ENCODE data around the gene CELSR1.

- TF ChIP-seq, protein P1, sequence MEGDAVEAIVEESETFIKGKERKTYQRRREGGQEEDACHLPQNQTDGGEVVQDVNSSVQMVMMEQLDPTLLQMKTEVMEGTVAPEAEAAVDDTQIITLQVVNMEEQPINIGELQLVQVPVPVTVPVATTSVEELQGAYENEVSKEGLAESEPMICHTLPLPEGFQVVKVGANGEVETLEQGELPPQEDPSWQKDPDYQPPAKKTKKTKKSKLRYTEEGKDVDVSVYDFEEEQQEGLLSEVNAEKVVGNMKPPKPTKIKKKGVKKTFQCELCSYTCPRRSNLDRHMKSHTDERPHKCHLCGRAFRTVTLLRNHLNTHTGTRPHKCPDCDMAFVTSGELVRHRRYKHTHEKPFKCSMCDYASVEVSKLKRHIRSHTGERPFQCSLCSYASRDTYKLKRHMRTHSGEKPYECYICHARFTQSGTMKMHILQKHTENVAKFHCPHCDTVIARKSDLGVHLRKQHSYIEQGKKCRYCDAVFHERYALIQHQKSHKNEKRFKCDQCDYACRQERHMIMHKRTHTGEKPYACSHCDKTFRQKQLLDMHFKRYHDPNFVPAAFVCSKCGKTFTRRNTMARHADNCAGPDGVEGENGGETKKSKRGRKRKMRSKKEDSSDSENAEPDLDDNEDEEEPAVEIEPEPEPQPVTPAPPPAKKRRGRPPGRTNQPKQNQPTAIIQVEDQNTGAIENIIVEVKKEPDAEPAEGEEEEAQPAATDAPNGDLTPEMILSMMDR (IDR thresholded peaks at IDR 0.05), result no peak
- TF ChIP-seq, protein P2, sequence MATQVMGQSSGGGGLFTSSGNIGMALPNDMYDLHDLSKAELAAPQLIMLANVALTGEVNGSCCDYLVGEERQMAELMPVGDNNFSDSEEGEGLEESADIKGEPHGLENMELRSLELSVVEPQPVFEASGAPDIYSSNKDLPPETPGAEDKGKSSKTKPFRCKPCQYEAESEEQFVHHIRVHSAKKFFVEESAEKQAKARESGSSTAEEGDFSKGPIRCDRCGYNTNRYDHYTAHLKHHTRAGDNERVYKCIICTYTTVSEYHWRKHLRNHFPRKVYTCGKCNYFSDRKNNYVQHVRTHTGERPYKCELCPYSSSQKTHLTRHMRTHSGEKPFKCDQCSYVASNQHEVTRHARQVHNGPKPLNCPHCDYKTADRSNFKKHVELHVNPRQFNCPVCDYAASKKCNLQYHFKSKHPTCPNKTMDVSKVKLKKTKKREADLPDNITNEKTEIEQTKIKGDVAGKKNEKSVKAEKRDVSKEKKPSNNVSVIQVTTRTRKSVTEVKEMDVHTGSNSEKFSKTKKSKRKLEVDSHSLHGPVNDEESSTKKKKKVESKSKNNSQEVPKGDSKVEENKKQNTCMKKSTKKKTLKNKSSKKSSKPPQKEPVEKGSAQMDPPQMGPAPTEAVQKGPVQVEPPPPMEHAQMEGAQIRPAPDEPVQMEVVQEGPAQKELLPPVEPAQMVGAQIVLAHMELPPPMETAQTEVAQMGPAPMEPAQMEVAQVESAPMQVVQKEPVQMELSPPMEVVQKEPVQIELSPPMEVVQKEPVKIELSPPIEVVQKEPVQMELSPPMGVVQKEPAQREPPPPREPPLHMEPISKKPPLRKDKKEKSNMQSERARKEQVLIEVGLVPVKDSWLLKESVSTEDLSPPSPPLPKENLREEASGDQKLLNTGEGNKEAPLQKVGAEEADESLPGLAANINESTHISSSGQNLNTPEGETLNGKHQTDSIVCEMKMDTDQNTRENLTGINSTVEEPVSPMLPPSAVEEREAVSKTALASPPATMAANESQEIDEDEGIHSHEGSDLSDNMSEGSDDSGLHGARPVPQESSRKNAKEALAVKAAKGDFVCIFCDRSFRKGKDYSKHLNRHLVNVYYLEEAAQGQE (IDR thresholded peaks at IDR 0.05; ENCODE audit: insufficient read depth in 1 of 2, low read depth in 2 of 2, low read length in 1 of 2), result no peak
- no peak for TF ChIP-seq TCF7L2 (IDR thresholded peaks at IDR 0.05; ENCODE audit: low read depth, low read length)
These were observed 9.2 kb upstream of the CELSR1 start for GRCh38 chr22:46546466-46547178.
